PFSK-1 (cell line): ENCODE measurements around the gene ITPR3.

Experiments
- FOXP2 ChIP-seq: optimal IDR thresholded peaks from 2 replicates; pipeline ENCODE3; 2011; ENCODE audit warnings: borderline replicate concordance, control low read depth, inconsistent platforms; ENCODE audit not compliant: insufficient read depth; ENCODE audit errors: extremely low read length, extremely low read depth
- POLR2AphosphoS5 ChIP-seq: IDR thresholded peaks from 2 replicates; pipeline ENCODE4 v1.6.1; 2012; ENCODE audit warnings: low read depth, mild to moderate bottlenecking, control low read depth, low read length, moderate library complexity
- SIN3A ChIP-seq: IDR thresholded peaks from 2 replicates; pipeline ENCODE4 v1.6.1; 2012; ENCODE audit warnings: mild to moderate bottlenecking, low read length, moderate library complexity, borderline replicate concordance; ENCODE audit not compliant: insufficient read depth
- TAF1 ChIP-seq: IDR thresholded peaks from 2 replicates; pipeline ENCODE4 v1.6.1; 2012; ENCODE audit warnings: low read length, control low read depth, borderline replicate concordance; ENCODE audit not compliant: insufficient read depth
- TF ChIP-seq, protein P1 (sequence below), 2 experiments: IDR thresholded peaks; 2 replicates each; pipeline versions ENCODE4 v1.6.1 to v1.8.0; 2011 to 2012; ENCODE audit warnings: low read depth in 2 of 2, low read length in 2 of 2, control low read depth in 1 of 2, inconsistent platforms in 1 of 2, mild to moderate bottlenecking in 1 of 2, moderate library complexity in 1 of 2; ENCODE audit not compliant: insufficient read depth in 1 of 2

ITPR3 gene

DNA sequence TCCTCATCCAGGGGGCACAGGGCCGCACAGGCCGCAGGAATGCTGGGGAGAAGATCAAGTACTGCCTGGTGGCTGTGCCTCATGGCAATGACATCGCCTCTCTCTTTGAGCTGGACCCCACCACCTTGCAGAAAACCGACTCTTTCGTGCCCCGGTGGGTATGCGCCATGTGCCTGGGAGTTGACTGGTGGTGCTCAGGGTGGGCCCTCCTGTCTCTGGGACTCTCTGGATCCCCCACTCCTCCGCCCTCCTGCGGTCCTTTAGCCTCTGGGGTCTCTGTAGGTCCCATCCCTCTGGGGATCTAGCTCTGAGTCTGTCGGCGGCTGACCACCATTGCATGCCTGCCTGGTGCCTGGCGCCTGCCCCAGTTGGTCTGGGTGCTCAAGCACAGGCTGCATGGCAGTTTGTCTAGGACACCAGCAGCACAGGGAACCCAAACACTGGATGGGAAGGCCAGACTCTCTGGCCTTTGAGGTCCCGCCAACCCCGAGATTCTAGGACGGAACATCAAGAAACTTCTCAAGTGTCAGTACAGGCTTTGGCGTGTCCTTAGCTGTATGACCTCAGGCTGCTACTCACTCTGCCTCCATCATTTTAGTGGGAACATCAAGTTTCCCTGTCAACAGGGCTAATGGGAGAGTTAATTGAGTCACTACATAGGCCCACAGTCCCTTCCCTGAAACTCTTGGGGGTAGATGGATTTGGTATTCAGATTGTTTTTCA, 42.8 kb downstream of the ITPR3 start:
- TF ChIP-seq POLR2AphosphoS5: no peak
- TF ChIP-seq TAF1: no peak
- no peak for TF ChIP-seq FOXP2
- TF ChIP-seq, protein P1, sequence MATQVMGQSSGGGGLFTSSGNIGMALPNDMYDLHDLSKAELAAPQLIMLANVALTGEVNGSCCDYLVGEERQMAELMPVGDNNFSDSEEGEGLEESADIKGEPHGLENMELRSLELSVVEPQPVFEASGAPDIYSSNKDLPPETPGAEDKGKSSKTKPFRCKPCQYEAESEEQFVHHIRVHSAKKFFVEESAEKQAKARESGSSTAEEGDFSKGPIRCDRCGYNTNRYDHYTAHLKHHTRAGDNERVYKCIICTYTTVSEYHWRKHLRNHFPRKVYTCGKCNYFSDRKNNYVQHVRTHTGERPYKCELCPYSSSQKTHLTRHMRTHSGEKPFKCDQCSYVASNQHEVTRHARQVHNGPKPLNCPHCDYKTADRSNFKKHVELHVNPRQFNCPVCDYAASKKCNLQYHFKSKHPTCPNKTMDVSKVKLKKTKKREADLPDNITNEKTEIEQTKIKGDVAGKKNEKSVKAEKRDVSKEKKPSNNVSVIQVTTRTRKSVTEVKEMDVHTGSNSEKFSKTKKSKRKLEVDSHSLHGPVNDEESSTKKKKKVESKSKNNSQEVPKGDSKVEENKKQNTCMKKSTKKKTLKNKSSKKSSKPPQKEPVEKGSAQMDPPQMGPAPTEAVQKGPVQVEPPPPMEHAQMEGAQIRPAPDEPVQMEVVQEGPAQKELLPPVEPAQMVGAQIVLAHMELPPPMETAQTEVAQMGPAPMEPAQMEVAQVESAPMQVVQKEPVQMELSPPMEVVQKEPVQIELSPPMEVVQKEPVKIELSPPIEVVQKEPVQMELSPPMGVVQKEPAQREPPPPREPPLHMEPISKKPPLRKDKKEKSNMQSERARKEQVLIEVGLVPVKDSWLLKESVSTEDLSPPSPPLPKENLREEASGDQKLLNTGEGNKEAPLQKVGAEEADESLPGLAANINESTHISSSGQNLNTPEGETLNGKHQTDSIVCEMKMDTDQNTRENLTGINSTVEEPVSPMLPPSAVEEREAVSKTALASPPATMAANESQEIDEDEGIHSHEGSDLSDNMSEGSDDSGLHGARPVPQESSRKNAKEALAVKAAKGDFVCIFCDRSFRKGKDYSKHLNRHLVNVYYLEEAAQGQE (IDR thresholded peaks at IDR 0.05; ENCODE audit: insufficient read depth in 1 of 2, low read depth in 2 of 2, low read length in 2 of 2): no peak
- no peak for TF ChIP-seq SIN3A

DNA sequence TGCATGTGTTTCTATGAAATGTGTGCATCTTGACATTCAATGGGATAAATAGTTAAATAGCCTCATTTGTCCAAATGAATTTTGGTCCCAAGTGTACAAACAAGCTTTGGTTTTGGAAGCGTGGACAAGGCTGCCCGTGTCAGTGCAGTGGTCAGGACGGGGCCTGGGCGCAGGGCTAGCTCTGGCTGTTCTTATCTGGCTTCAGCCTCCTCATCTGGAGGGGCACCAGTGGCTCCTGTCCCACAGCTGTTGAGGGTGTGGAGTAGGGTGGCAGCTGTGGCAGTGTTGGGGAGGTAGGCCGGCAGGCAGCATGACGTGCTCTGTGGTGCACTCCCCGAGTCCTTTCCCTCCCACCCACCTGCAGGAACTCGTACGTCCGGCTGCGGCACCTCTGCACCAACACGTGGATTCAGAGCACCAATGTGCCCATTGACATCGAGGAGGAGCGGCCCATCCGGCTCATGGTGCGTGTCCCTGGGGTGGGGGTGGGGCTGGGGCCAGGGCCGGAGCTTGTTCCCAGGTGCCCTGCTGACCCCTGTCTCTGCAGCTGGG, 43.5 kb downstream of the ITPR3 start:
- no peak for TF ChIP-seq TAF1

DNA sequence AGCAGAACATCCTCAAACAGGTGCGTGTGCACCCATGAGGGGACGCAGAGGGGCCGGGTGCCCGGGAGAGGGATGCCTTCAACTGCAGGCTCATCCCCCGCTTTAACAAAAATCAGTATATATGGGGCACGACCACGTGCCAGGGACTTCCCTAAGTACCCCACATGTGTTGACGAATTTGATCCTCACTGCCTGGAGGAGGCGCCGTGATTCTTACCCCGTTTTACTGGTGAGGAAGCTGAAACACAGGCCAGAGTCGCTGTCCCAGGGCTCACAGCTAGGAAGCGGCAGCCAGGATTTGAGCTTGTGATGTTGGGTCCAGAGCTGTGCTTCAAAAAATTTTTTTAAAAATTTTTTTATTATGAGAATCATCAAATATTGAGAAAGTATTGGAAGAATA, 44.8 kb downstream of the ITPR3 start:
- TF ChIP-seq, protein P1 (IDR thresholded peaks at IDR 0.05; ENCODE audit: insufficient read depth in 1 of 2, low read depth in 2 of 2, low read length in 2 of 2): no peak
- TF ChIP-seq TAF1 (no peak), SIN3A (no peak), POLR2AphosphoS5 (no peak), FOXP2 (no peak)

DNA sequence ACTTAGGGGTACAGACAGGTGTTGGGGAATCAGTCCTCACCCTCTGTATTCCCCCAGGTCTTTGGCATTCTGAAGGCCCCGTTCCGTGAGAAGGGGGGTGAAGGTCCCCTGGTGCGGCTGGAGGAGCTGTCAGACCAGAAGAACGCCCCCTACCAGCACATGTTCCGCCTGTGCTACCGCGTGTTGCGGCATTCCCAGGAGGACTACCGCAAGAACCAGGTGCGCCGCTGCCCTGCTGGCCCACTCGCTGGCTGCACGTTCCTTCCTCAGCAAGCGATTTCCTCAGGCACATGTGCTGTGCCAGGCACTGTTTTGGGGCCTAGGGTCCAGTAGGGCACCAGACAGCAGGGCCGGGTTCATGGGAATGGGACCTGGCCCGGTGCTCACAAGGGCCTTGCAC, 46.0 kb downstream of the ITPR3 start:
- TF ChIP-seq TAF1 (no peak), SIN3A (no peak), POLR2AphosphoS5 (no peak), FOXP2 (no peak)
- TF ChIP-seq, protein P1 (IDR thresholded peaks at IDR 0.05; ENCODE audit: insufficient read depth in 1 of 2, low read depth in 2 of 2, low read length in 2 of 2): no peak

DNA sequence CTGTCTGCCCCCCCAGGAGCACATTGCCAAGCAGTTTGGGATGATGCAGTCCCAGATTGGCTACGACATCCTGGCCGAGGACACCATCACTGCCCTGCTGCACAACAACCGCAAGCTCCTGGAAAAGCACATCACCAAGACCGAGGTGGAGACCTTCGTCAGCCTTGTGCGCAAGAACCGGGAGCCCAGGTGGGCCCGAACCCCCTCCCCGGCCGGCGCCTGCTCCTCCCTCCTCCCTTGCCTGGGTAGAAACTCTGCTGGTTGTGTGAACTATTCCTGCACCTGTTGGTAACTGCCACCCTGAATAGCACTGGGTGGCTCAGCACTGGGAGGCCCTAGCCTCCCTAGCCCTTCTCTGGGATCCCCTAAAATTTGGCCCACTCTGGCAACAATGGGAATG, 46.7 kb downstream of the ITPR3 start:
- no peak for TF ChIP-seq POLR2AphosphoS5

DNA sequence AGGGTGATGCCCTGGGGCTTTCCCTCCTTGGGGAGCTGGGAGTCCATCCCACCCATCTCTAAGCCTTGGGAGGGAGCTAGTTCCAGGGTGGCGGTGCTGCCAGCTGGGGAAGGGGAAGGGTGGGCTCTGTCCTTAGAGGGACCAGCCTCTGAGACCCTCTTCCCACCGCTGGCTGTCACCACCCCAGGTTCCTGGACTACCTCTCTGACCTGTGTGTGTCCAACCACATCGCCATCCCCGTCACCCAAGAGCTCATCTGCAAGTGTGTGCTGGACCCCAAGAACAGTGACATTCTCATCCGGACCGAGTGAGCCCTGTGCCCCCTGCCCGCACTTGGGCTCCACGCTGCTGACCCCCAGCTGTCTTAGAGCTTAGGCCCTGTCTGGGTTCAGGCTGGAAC, 47.2 kb downstream of the ITPR3 start:
- TF ChIP-seq FOXP2: no peak
- TF ChIP-seq POLR2AphosphoS5: no peak
- TF ChIP-seq SIN3A: no peak
- TF ChIP-seq TAF1: no peak
- TF ChIP-seq, protein P1 (IDR thresholded peaks at IDR 0.05; ENCODE audit: insufficient read depth in 1 of 2, low read depth in 2 of 2, low read length in 2 of 2): no peak
